C4-2B (cell line): ENCODE results near the gene ANKRD12.
"Not testable (repeated sequence)": the region's sequence is repeated elsewhere in the genome, so short reads cannot be mapped to it uniquely, and the experiment has no call there.

ENCODE experiments used
- H3K27ac ChIP-seq: fragments of 450-650 bp; 2 replicates; pipeline ENCODE4 v1.5.1; 2017
- CTCF ChIP-seq: fragments of 450-650 bp; conservative IDR thresholded peaks from 2 replicates; pipeline ENCODE4 v1.5.1; 2017; ENCODE audit warnings: mild to moderate bottlenecking
- ZFX ChIP-seq: fragments of 450-650 bp; IDR thresholded peaks from 2 replicates; pipeline ENCODE4 v1.6.1; 2017

The ANKRD12 gene

GRCh38 chr18:9136315-9137155 lies at the start of gene ANKRD12:
Gene ANKRD12, plus strand, starts transcription at chr18:9136781. Its CDS starts 45,652 bp downstream, at chr18:9182433.
- peak within 1 kb of the TSS; percentile 84 for H3K27ac ChIP-seq
- no peak for TF ChIP-seq CTCF
- TF ChIP-seq ZFX: 0 out of 2 replicates have a peak, but pooled peaks have one; percentile 1

DNA sequence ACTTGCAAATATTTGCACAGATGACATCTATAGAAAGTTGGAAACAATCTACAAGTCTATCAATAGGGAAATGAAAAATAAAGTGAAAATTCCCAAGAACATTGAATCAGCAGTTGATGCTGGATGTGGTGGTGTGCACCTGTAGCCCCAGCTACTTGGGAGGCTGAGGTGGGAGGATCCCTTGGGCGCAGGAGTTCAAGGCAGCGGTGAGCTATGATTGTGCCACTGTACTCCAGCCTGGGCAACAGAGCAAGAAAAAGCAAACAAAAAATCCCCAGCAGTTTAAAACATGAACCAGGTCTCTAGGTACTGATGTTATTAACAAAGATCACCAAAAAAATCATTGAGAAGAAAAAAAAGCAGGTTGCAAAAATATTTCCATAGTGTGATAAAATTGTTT lies 49.4 kb upstream of the ANKRD12 start:
- TF ChIP-seq ZFX (no peak), CTCF (no peak)
- no peak overlapping the region for H3K27ac ChIP-seq

DNA sequence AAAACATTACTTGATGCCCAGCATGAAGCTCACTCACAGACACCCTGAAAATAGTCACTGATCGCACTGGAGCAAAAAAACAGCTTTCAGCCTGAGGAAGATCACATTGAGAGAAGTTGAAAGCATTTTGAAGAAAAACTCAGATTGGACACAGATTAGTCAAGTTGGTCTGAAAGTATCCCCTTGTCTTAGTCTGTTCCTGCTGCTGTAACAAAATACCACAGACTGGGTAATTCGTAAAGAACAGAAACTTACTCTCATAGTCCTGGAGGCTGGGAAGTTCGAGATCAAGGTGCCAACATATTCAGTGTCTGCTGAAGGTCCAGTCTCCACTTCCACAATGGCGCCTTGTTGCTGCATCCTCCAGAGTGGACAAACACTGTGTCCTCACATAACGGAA lies 48.3 kb upstream of the ANKRD12 start:
- no peak overlapping the region for H3K27ac ChIP-seq
- TF ChIP-seq CTCF: no peak
- no peak for TF ChIP-seq ZFX

GRCh38 chr18:9088727-9089126 lies 47.9 kb upstream of the ANKRD12 start:
- H3K27ac ChIP-seq: not testable (repeated sequence)

- no peak for TF ChIP-seq CTCF
- TF ChIP-seq ZFX: no peak
These were observed 46.0 kb upstream of the ANKRD12 start for GRCh38 chr18:9090578-9090977.

DNA sequence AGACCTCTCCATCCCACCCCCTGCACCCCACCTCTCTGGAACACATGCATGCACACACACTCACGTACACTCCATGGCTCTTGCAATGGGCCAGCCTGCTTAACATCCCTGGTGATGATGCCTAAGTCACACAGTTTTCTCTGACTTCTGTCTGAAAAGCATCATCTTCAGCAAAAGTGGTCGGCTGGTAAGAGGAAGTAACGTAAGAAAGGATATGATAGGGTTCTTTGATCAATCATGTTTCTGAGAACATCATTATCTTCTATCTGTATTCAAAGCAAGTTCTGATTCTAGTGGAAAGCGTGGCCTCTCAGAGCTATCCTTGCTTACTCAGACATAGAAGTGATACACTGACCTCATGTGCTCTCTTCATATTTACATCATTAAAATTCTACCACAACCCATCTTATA lies 45.5 kb upstream of the ANKRD12 start:
- no peak overlapping the region for H3K27ac ChIP-seq
- TF ChIP-seq ZFX: no peak
- no peak for TF ChIP-seq CTCF

More at GRCh38 chr18:9090578-9090977, 46.0 kb upstream of the ANKRD12 start:
- H3K27ac ChIP-seq: no peak overlapping the region

GRCh38 chr18:9092665-9093064 lies 43.9 kb upstream of the ANKRD12 start:
- no peak overlapping the region for H3K27ac ChIP-seq
- TF ChIP-seq CTCF (no peak), ZFX (no peak)

GRCh38 chr18:9093109-9093508 lies 43.5 kb upstream of the ANKRD12 start:
- H3K27ac ChIP-seq: not testable (repeated sequence)
